Chondrocyte (in vitro differentiated cells): ENCODE results near the gene CNOT9. TPM values are rescaled to one million over a fixed set of nuclear protein-coding genes. Genes with fewer than 3 reads are reported as not detected.
"Not testable (repeated sequence)": the region's sequence is repeated elsewhere in the genome, so short reads cannot be mapped to it uniquely, and the experiment has no call there.

Source experiments
- DNase-seq: peaks from one replicate; pipeline ENCODE4 v3.0.0; 2021; ENCODE audit warnings: mixed read lengths, low spot score
- H3K27ac Mint-ChIP-seq: one replicate; pipeline ENCODE4 v1.8.0; 2021; ENCODE audit warnings: mild to moderate bottlenecking, moderate library complexity, mixed read lengths; ENCODE audit not compliant: unreplicated experiment
- H3K27me3 Mint-ChIP-seq: 2 replicates; pipeline ENCODE4 v1.8.0; 2021; ENCODE audit warnings: low read depth, mixed read lengths
- H3K36me3 Mint-ChIP-seq: 2 replicates; pipeline ENCODE4 v1.8.0; 2021; ENCODE audit warnings: low read depth, mixed read lengths
- H3K4me1 Mint-ChIP-seq: 2 replicates; pipeline ENCODE4 v1.8.0; 2021; ENCODE audit warnings: low read depth, mild to moderate bottlenecking, mixed read lengths
- H3K4me3 Mint-ChIP-seq: one replicate; pipeline ENCODE4 v1.8.0; 2021; ENCODE audit warnings: mild to moderate bottlenecking, moderate library complexity, mixed read lengths; ENCODE audit not compliant: unreplicated experiment
- H3K9me3 Mint-ChIP-seq: 2 replicates; pipeline ENCODE4 v1.8.0; 2021; ENCODE audit warnings: low read depth, mixed read lengths
- total RNA-seq: library from RNA; stranded (reverse); gene quantifications from 3 replicates; pipeline ENCODE4 v1.2.1, GENCODE V29; 2021
- TF ChIP-seq, protein P1 (sequence below): fragments of 200-600 bp; sonication (generic); IDR thresholded peaks from 2 replicates; pipeline ENCODE4 v1.5.0; 2021; ENCODE audit warnings: antibody characterized with exemption, mild to moderate bottlenecking, moderate library complexity

The CNOT9 gene
- total RNA-seq, 1 donor from 2014 or later: 32.4 TPM

DNA sequence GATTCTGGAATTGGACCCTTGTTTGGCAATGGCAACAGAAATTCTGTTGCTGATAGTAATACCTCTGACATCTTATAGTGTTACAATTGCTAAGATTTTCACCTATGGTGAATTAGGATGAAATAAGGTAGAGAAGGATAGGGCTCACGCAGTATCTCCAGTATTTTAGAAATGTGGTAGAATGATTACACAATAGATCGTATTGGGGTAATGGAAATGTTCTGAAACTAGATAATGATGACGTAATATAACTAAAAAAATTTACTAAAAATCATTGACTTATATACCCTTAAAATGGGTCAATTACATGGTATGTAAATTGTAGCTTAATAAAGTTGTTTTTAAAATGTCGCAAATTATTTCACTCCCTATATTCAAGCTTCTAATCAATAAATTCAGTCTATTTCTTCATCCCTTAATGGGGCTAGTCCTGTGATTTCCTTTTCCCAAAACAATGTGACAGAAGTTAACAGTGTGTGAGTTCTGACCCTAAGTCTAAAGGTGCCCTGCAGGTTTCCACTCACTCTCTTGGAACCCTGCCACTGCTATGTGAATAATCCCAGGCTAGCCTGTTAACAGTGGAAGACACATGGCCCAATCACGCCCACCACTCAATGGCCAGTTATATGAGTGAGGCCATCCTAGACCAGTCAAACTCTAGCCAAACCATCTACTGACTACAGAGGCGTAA lies 31.7 kb upstream of the CNOT9 start:
- no peak overlapping the region for H3K27ac Mint-ChIP-seq
- no peak for DNase-seq
- peaks cover 10% of the 10 kb centered on the region for H3K36me3 Mint-ChIP-seq
- H3K9me3 Mint-ChIP-seq: no peaks in the 10 kb centered on the region
- no peaks in the 10 kb centered on the region for H3K27me3 Mint-ChIP-seq
- TF ChIP-seq, protein P1, sequence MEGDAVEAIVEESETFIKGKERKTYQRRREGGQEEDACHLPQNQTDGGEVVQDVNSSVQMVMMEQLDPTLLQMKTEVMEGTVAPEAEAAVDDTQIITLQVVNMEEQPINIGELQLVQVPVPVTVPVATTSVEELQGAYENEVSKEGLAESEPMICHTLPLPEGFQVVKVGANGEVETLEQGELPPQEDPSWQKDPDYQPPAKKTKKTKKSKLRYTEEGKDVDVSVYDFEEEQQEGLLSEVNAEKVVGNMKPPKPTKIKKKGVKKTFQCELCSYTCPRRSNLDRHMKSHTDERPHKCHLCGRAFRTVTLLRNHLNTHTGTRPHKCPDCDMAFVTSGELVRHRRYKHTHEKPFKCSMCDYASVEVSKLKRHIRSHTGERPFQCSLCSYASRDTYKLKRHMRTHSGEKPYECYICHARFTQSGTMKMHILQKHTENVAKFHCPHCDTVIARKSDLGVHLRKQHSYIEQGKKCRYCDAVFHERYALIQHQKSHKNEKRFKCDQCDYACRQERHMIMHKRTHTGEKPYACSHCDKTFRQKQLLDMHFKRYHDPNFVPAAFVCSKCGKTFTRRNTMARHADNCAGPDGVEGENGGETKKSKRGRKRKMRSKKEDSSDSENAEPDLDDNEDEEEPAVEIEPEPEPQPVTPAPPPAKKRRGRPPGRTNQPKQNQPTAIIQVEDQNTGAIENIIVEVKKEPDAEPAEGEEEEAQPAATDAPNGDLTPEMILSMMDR: no peak
- H3K4me1 Mint-ChIP-seq: no peaks in the 10 kb centered on the region
- H3K4me3 Mint-ChIP-seq: no peak overlapping the region

DNA sequence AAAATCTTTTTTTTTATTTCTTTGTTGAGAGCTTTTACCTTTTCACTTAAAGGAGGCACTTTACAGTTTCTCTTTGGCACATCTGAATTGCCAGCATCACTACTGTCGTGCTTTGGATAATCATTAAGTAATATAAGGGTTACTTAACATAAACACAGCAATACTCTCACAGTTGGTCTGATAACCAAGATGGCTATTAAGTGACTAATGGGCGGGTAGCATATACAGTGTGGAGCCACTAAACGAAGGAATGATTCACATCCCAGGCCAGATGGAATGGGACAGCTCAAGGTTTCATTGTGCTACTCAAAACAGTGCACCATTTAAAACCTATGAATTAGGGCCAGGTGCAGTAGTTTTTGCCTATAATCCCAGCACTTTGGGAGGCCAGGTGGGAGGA lies 28.6 kb upstream of the CNOT9 start:
- Mint-ChIP-seq H3K36me3 (peaks cover 11% of the 10 kb centered on the region), H3K27me3 (no peaks in the 10 kb centered on the region), H3K4me1 (no peaks in the 10 kb centered on the region), H3K27ac (no peak overlapping the region), H3K4me3 (no peak overlapping the region), H3K9me3 (no peaks in the 10 kb centered on the region)
- DNase-seq: no peak
- TF ChIP-seq, protein P1: no peak

DNA sequence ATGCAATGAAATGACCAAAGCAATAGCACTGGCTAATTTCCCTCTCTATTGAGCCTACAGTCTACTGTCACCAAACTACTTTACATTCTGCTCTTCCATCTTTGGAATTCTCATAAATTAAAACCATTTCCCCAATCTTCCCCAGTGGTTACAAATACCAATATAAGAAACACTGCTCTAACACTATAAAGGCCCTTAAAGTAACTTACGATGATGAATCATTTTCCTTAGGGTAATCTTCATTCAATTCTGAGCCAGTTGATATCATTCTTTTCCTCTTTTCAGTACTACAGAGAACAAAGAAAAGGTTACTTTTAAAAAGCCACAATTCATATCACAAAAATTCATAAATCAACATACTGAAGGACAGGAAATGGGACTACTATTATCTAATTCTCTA lies 22.6 kb upstream of the CNOT9 start:
- no peak for DNase-seq
- peaks cover 25% of the 10 kb centered on the region for H3K36me3 Mint-ChIP-seq
- H3K4me1 Mint-ChIP-seq: no peaks in the 10 kb centered on the region
- no peaks in the 10 kb centered on the region for H3K9me3 Mint-ChIP-seq
- H3K27me3 Mint-ChIP-seq: no peaks in the 10 kb centered on the region
- TF ChIP-seq, protein P1: no peak
- no peak overlapping the region for H3K27ac Mint-ChIP-seq
- H3K4me3 Mint-ChIP-seq: no peak overlapping the region

DNA sequence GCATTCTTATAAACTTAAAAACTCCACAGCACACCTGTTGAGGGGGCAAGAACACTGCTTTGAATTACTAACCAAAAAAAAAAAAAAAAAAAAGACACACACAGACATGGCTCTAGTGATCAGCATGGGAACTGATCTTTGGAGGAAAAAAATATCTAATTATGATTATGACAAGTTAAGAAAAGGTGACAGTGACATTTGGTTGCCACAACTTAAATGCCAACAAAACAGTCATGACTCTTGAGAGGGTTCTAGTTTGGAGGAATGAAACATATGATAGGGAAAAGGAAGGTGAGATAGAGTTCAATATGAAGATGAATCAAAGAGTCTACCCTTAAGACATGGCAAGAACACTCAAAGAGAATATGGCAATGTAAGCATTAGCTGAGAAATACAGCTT lies 21.1 kb upstream of the CNOT9 start:
- peaks cover 30% of the 10 kb centered on the region for H3K36me3 Mint-ChIP-seq
- no peak for DNase-seq
- no peak overlapping the region for H3K27ac Mint-ChIP-seq
- no peak overlapping the region for H3K4me3 Mint-ChIP-seq
- no peaks in the 10 kb centered on the region for H3K4me1 Mint-ChIP-seq
- no peaks in the 10 kb centered on the region for H3K27me3 Mint-ChIP-seq
- no peaks in the 10 kb centered on the region for H3K9me3 Mint-ChIP-seq
- TF ChIP-seq, protein P1: no peak

DNA sequence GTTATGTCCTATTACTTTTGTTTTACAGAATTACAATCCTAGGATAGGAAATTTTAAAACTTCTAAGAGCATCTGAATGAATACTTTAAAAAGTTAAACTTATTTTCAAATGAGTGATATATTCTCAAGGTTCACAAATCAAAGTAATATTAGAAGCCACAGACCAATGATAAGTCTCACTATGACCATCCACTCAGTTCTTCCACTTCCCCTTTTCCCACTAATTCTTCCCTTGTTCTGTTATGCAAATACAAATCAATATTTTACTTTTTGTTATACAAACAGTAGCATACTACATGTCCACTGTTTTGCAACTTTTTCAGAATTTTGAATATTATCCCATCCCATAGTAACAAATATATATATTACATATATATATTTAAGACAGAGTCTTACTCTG lies 20.7 kb upstream of the CNOT9 start:
- Mint-ChIP-seq H3K27me3 (no peaks in the 10 kb centered on the region), H3K36me3 (peaks cover 33% of the 10 kb centered on the region), H3K4me1 (no peaks in the 10 kb centered on the region), H3K27ac (no peak overlapping the region), H3K9me3 (no peaks in the 10 kb centered on the region), H3K4me3 (no peak overlapping the region)
- TF ChIP-seq, protein P1: no peak
- DNase-seq: no peak

DNA sequence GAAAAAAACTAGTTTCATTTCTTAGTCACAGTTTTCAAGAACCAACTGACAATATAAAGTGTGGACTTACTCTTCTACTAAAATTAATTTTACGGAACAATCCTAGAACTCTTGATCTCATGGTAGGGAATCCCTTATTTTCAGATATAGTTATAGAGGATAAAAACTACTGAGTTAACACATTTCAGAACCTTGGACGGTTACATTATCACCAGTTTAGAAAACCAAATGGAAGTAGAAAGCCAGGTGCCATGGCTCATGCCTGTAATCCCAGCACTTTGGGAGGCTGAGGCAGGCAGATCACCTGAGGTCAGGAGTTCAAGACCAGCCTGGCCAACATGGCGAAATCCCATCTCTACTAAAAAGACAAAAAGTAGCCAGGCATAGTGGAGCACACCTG lies 14.4 kb upstream of the CNOT9 start:
- H3K36me3 Mint-ChIP-seq: peaks cover 19% of the 10 kb centered on the region
- not testable (repeated sequence) for H3K4me3 Mint-ChIP-seq, H3K27ac Mint-ChIP-seq, H3K9me3 Mint-ChIP-seq, H3K4me1 Mint-ChIP-seq, H3K27me3 Mint-ChIP-seq, DNase-seq
